HEK293 (cell line): ENCODE data around the gene EEF2K.

Experiments
- CTCF ChIA-PET: fragments of 350-600 bp; formaldehyde crosslinking; extraction: SDS; loops from one replicate; lab custom pipeline; 2021; ENCODE audit warnings: antibody characterized with exemption; lab: Yijun Ruan, JAX
- POLR2A ChIA-PET: fragments of 300-600 bp; formaldehyde crosslinking; extraction: SDS; loops from one replicate; lab custom pipeline; 2020; ENCODE audit warnings: antibody characterized with exemption, inconsistent platforms; lab: Yijun Ruan, JAX
- H3K27ac ChIP-seq: fragments of 200-500 bp; sonication (Bioruptor generic); 2 replicates; pipeline ENCODE4 v1.5.1; 2014; ENCODE audit warnings: low read depth, low read length, control low read depth, inconsistent platforms; ENCODE audit errors: extremely low read depth
- H3K36me3 ChIP-seq, 2 experiments: fragments of 200-500 bp in 1 of 2; sonication (Bioruptor generic) in 1 of 2; 1 replicate in 1 of 2; 2 replicates in 1 of 2; pipeline ENCODE4 v1.5.1; 2014 to 2017; ENCODE audit warnings: inconsistent platforms in 2 of 2, low read length in 2 of 2; ENCODE audit not compliant: control insufficient read depth in 2 of 2, insufficient read depth in 1 of 2
- H3K4me1 ChIP-seq: fragments of 200-500 bp; sonication (Bioruptor generic); 2 replicates; pipeline ENCODE4 v1.5.1; 2014; ENCODE audit warnings: mild to moderate bottlenecking, low read length, inconsistent platforms; ENCODE audit not compliant: control insufficient read depth, insufficient read depth
- H3K4me3 ChIP-seq: 2 replicates; pipeline ENCODE4 v1.5.1; 2011; ENCODE audit warnings: low read depth, mild to moderate bottlenecking, control low read depth, low read length, moderate library complexity
- H3K9me3 ChIP-seq: fragments of 200-500 bp; sonication (Bioruptor generic); 2 replicates; pipeline ENCODE4 v1.5.1; 2014; ENCODE audit warnings: low read depth, low read length, inconsistent platforms; ENCODE audit not compliant: control insufficient read depth, insufficient read depth
- FEZF1 ChIP-seq: fragments of 450-650 bp; formaldehyde crosslinking; IDR thresholded peaks from 2 replicates; pipeline ENCODE4 v1.5.1; 2016; ENCODE audit warnings: missing biosample characterization, missing genetic modification characterization
- GFI1B ChIP-seq: fragments of 450-650 bp; formaldehyde crosslinking; IDR thresholded peaks from 2 replicates; pipeline ENCODE4 v1.5.1; 2016; ENCODE audit warnings: missing biosample characterization, missing genetic modification characterization
- GLI4 ChIP-seq: fragments of 450-650 bp; formaldehyde crosslinking; IDR thresholded peaks from 2 replicates; pipeline ENCODE4 v1.5.1; 2016; ENCODE audit warnings: missing biosample characterization, missing genetic modification characterization
- KLF1 ChIP-seq: fragments of 450-650 bp; formaldehyde crosslinking; IDR thresholded peaks from 2 replicates; pipeline ENCODE4 v1.5.1; 2016; ENCODE audit warnings: missing biosample characterization, missing genetic modification characterization
- KLF16 ChIP-seq: fragments of 450-650 bp; formaldehyde crosslinking; IDR thresholded peaks from 2 replicates; pipeline ENCODE4 v1.5.1; 2017; ENCODE audit warnings: missing biosample characterization, missing genetic modification characterization
- OSR2 ChIP-seq: fragments of 450-650 bp; formaldehyde crosslinking; IDR thresholded peaks from 2 replicates; pipeline ENCODE4 v1.5.1; 2016; ENCODE audit warnings: missing biosample characterization, missing genetic modification characterization
- TRIM28 ChIP-seq: IDR thresholded peaks from 2 replicates; pipeline ENCODE4 v1.6.1; 2011; ENCODE audit warnings: low read length, control low read depth, borderline replicate concordance
- YY2 ChIP-seq: fragments of 450-650 bp; formaldehyde crosslinking; IDR thresholded peaks from 2 replicates; pipeline ENCODE4 v1.5.1; 2016; ENCODE audit warnings: missing biosample characterization, missing genetic modification characterization
- ZBTB1 ChIP-seq: fragments of 450-650 bp; formaldehyde crosslinking; IDR thresholded peaks from 2 replicates; pipeline ENCODE4 v1.5.1; 2016; ENCODE audit warnings: missing biosample characterization, missing genetic modification characterization
- ZBTB21 ChIP-seq: fragments of 450-650 bp; formaldehyde crosslinking; IDR thresholded peaks from 2 replicates; pipeline ENCODE4 v1.5.1; 2017; ENCODE audit warnings: missing biosample characterization, missing genetic modification characterization
- ZFP69B ChIP-seq: fragments of 450-650 bp; formaldehyde crosslinking; IDR thresholded peaks from 2 replicates; pipeline ENCODE4 v1.5.1; 2016; ENCODE audit warnings: missing biosample characterization, missing genetic modification characterization
- ZNF138 ChIP-seq: fragments of 450-650 bp; formaldehyde crosslinking; IDR thresholded peaks from 2 replicates; pipeline ENCODE4 v1.5.1; 2016; ENCODE audit warnings: missing biosample characterization, missing genetic modification characterization, borderline replicate concordance
- ZNF19 ChIP-seq: fragments of 450-650 bp; formaldehyde crosslinking; IDR thresholded peaks from 2 replicates; pipeline ENCODE4; 2016; ENCODE audit warnings: missing biosample characterization, missing genetic modification characterization, low read depth
- ZNF26 ChIP-seq: fragments of 450-650 bp; formaldehyde crosslinking; IDR thresholded peaks from 2 replicates; pipeline ENCODE4 v1.5.1; 2016; ENCODE audit warnings: missing biosample characterization, missing genetic modification characterization
- ZNF302 ChIP-seq: fragments of 450-650 bp; formaldehyde crosslinking; IDR thresholded peaks from 2 replicates; pipeline ENCODE4 v1.5.1; 2016; ENCODE audit warnings: missing biosample characterization, missing genetic modification characterization, low read depth
- ZNF311 ChIP-seq: fragments of 450-650 bp; formaldehyde crosslinking; IDR thresholded peaks from 2 replicates; pipeline ENCODE4 v1.5.1; 2017; ENCODE audit warnings: missing biosample characterization, missing genetic modification characterization, borderline replicate concordance
- ZNF433 ChIP-seq: fragments of 450-650 bp; formaldehyde crosslinking; IDR thresholded peaks from 2 replicates; pipeline ENCODE4 v1.5.1; 2016; ENCODE audit warnings: missing biosample characterization, missing genetic modification characterization, low read depth
- ZNF513 ChIP-seq: fragments of 450-650 bp; IDR thresholded peaks from 2 replicates; pipeline ENCODE4 v1.5.1; 2018; ENCODE audit warnings: missing biosample characterization, missing genetic modification characterization
- ZNF626 ChIP-seq: fragments of 450-650 bp; sonication (Bioruptor Pico); formaldehyde crosslinking; IDR thresholded peaks from 2 replicates; pipeline ENCODE4 v1.5.1; 2018; ENCODE audit warnings: missing biosample characterization, missing genetic modification characterization, inconsistent platforms
- ZNF645 ChIP-seq: fragments of 450-650 bp; formaldehyde crosslinking; IDR thresholded peaks from 2 replicates; pipeline ENCODE4; 2016; ENCODE audit warnings: missing biosample characterization, missing genetic modification characterization
- ZNF692 ChIP-seq: fragments of 450-650 bp; formaldehyde crosslinking; IDR thresholded peaks from 2 replicates; pipeline ENCODE4 v1.5.1; 2016; ENCODE audit warnings: missing biosample characterization, missing genetic modification characterization
- ZNF707 ChIP-seq: fragments of 450-650 bp; formaldehyde crosslinking; IDR thresholded peaks from 2 replicates; pipeline ENCODE4 v1.5.1; 2016; ENCODE audit warnings: missing biosample characterization, missing genetic modification characterization
- ZSCAN30 ChIP-seq: fragments of 450-650 bp; IDR thresholded peaks from 2 replicates; pipeline ENCODE4 v1.5.1; 2018; ENCODE audit warnings: missing biosample characterization, mild to moderate bottlenecking, missing genetic modification characterization, moderate library complexity

Gene EEF2K

GRCh38 chr16:22163806-22164205 lies 42.3 kb upstream of the EEF2K start:
- CTCF ChIA-PET = no interaction called here
- TF ChIP-seq KLF1 (tag by site-specific recombination) (no peak), ZNF513 (no peak), YY2 (tag by site-specific recombination) (no peak), ZNF433 (tag by site-specific recombination) (no peak), ZNF645 (tag by site-specific recombination) (no peak), FEZF1 (tag by site-specific recombination) (no peak), TRIM28 (no peak), GLI4 (no peak), ZBTB21 (no peak), ZNF311 (tag by site-specific recombination) (no peak), ZNF707 (no peak), KLF16 (tag by site-specific recombination) (no peak), ZNF626 (tag by site-specific recombination) (no peak), GFI1B (tag by site-specific recombination) (no peak), ZNF692 (tag by site-specific recombination) (no peak), ZNF302 (tag by site-specific recombination) (no peak), ZNF26 (tag by site-specific recombination) (no peak), ZBTB1 (tag by site-specific recombination) (no peak), ZSCAN30 (tag by site-specific recombination) (no peak), ZNF138 (tag by site-specific recombination) (no peak)
- H3K36me3 ChIP-seq = no peaks in the 10 kb centered on the region
- POLR2A ChIA-PET = no interaction called here
- H3K27ac ChIP-seq = no peak overlapping the region
- H3K4me1 ChIP-seq = no peaks in the 10 kb centered on the region
- H3K4me3 ChIP-seq = no peak overlapping the region
- no peaks in the 10 kb centered on the region for H3K9me3 ChIP-seq

GRCh38 chr16:22164482-22164881 lies 41.6 kb upstream of the EEF2K start:
- ChIA-PET POLR2A (no interaction called here), CTCF (no interaction called here)
- Histone ChIP-seq H3K4me3 (no peak overlapping the region), H3K9me3 (no peaks in the 10 kb centered on the region), H3K27ac (no peak overlapping the region), H3K4me1 (no peaks in the 10 kb centered on the region), H3K36me3 (no peaks in the 10 kb centered on the region)
- TF ChIP-seq ZNF19 = no peak
- no peak for TF ChIP-seq ZFP69B (tag by site-specific recombination)
- TF ChIP-seq OSR2 (tag by site-specific recombination) = no peak
